Neuronal stem cell (in vitro differentiated cells): ENCODE data around the gene ACTRT2.

ENCODE experiments used
- DNase-seq: peaks from one replicate; pipeline ENCODE4 v3.0.0-alpha.2; 2013; ENCODE audit warnings: low spot score
- H2AFZ ChIP-seq: one replicate; pipeline ENCODE4 v1.6.1; 2013; ENCODE audit warnings: mild to moderate bottlenecking, low read length, inconsistent platforms
- H2AK5ac ChIP-seq: 2 replicates; pipeline ENCODE4 v1.6.1; 2013; ENCODE audit warnings: low read depth, mild to moderate bottlenecking, inconsistent platforms, low read length, moderate library complexity, mixed read lengths
- H2BK120ac ChIP-seq: 2 replicates; pipeline ENCODE4 v1.6.1; 2013; ENCODE audit warnings: low read depth, mild to moderate bottlenecking, inconsistent platforms, low read length, moderate library complexity, mixed read lengths
- H2BK12ac ChIP-seq: one replicate; pipeline ENCODE4 v1.6.1; 2013; ENCODE audit warnings: low read length, inconsistent platforms
- H2BK15ac ChIP-seq: 2 replicates; pipeline ENCODE4 v1.6.1; 2013; ENCODE audit warnings: mild to moderate bottlenecking, low read length, inconsistent platforms, mixed read lengths
- H2BK5ac ChIP-seq: one replicate; pipeline ENCODE4 v1.6.1; 2013; ENCODE audit warnings: inconsistent platforms, mild to moderate bottlenecking, low read length, moderate library complexity
- H3K14ac ChIP-seq: one replicate; pipeline ENCODE4 v1.6.1; 2013; ENCODE audit warnings: low read length, inconsistent platforms
- H3K18ac ChIP-seq: 2 replicates; pipeline ENCODE4 v1.6.1; 2013; ENCODE audit warnings: low read length, inconsistent platforms
- H3K23ac ChIP-seq: 2 replicates; pipeline ENCODE4 v1.6.1; 2013; ENCODE audit warnings: low read depth, mild to moderate bottlenecking, mixed read lengths, low read length, inconsistent platforms; ENCODE audit not compliant: poor library complexity
- H3K27ac ChIP-seq: replicated peaks from 3 replicates; pipeline ENCODE4 v1.5.1; 2013; ENCODE audit warnings: low read length, inconsistent platforms
- H3K27me3 ChIP-seq, 3 experiments: 2 replicates each; pipeline ENCODE4 v1.6.1; 2013; ENCODE audit warnings: low read length in 3 of 3, mild to moderate bottlenecking in 2 of 3, inconsistent platforms in 1 of 3, low read depth in 1 of 3, mixed read lengths in 1 of 3, moderate library complexity in 1 of 3; ENCODE audit not compliant: control insufficient read depth in 3 of 3, insufficient read depth in 3 of 3
- H3K36me3 ChIP-seq, 2 donors: replicated peaks in 1 of 2; 2 replicates each; pipeline ENCODE4 v1.6.1; 2013; ENCODE audit warnings: low read length in 2 of 2; ENCODE audit not compliant: control insufficient read depth in 2 of 2, insufficient read depth in 2 of 2
- H3K4ac ChIP-seq: 2 replicates; pipeline ENCODE4 v1.6.1; 2013; ENCODE audit warnings: inconsistent platforms, mild to moderate bottlenecking, low read length, moderate library complexity
- H3K4me1 ChIP-seq, 2 donors: 1 replicate in 1 of 2; 2 replicates in 1 of 2; pipeline ENCODE4 v1.6.1; 2013; ENCODE audit warnings: low read length in 2 of 2, low read depth in 1 of 2; ENCODE audit not compliant: control insufficient read depth in 2 of 2, insufficient read depth in 1 of 2
- H3K4me2 ChIP-seq: one replicate; pipeline ENCODE4 v1.6.1; 2013; ENCODE audit warnings: mild to moderate bottlenecking, low read length, inconsistent platforms; ENCODE audit not compliant: insufficient read depth, poor library complexity, severe bottlenecking
- H3K4me3 ChIP-seq, 2 donors: 2 replicates each; pipeline ENCODE4 v1.5.1; 2013; ENCODE audit warnings: low read length in 2 of 2, mild to moderate bottlenecking in 2 of 2, inconsistent platforms in 1 of 2, moderate library complexity in 1 of 2
- H3K79me1 ChIP-seq: one replicate; pipeline ENCODE4 v1.6.1; 2013; ENCODE audit warnings: low read depth, mild to moderate bottlenecking, inconsistent platforms, low read length, moderate library complexity
- H3K9ac ChIP-seq: one replicate; pipeline ENCODE4 v1.6.1; 2013; ENCODE audit warnings: mild to moderate bottlenecking, low read depth, low read length, inconsistent platforms; ENCODE audit not compliant: poor library complexity
- H3K9me3 ChIP-seq, 2 donors: replicated peaks in 1 of 2; 2 replicates each; pipeline versions ENCODE3 to v1.6.1; 2013; ENCODE audit warnings: low read length in 2 of 2, mild to moderate bottlenecking in 2 of 2, inconsistent platforms in 1 of 2, low read depth in 1 of 2, mixed read lengths in 1 of 2, moderate library complexity in 1 of 2; ENCODE audit not compliant: control insufficient read depth in 2 of 2, insufficient read depth in 1 of 2
- H4K8ac ChIP-seq: one replicate; pipeline ENCODE4 v1.6.1; 2013; ENCODE audit warnings: low read depth, mild to moderate bottlenecking, inconsistent platforms, low read length, moderate library complexity
- H4K91ac ChIP-seq: one replicate; pipeline ENCODE4 v1.6.1; 2013; ENCODE audit warnings: low read length, low read depth, mild to moderate bottlenecking, inconsistent platforms; ENCODE audit not compliant: poor library complexity
- WGBS, 2 donors: extraction: QIAGEN DNeasy Blood & Tissue Kit; methylation state at CpG; one replicate each; pipeline ENCODE4 v1.1.7; 2013; ENCODE audit warnings: missing lambda C conversion rate in 2 of 2, mixed read lengths in 1 of 2; ENCODE audit not compliant: insufficient read length in 2 of 2, insufficient replicate concordance in 1 of 2; ENCODE audit errors: extremely low coverage in 2 of 2; 5-methylcytosine and 5-hydroxymethylcytosine counted together

Gene ACTRT2

GRCh38 chr1:2984399-2985061, 36.7 kb upstream of the ACTRT2 start:
- no peak overlapping the region for H3K4me2 ChIP-seq
- no peak for DNase-seq
- H4K8ac ChIP-seq, result peak overlapping the region; percentile 0
- H3K27me3 ChIP-seq, result peaks cover 0 to 43% (median 0%) of the 10 kb centered on the region in 3 experiments
- H2AK5ac ChIP-seq, result peak overlapping the region; percentile 85
- no peak overlapping the region for H3K23ac ChIP-seq
- H3K36me3 ChIP-seq, result no peaks in the 10 kb centered on the region
- no peak overlapping the region for H2BK120ac ChIP-seq
- peaks cover 0 to 2% of the 10 kb centered on the region in 2 donors for H3K9me3 ChIP-seq
- no CpG with 5 or more reads among the region's 12 CpGs for WGBS, 2 donors
- H3K27ac ChIP-seq, result no peak overlapping the region
- H2AFZ ChIP-seq, result no peak overlapping the region
- H2BK15ac ChIP-seq, result peak overlapping the region; percentile 60
- peaks cover 0 to 4% of the 10 kb centered on the region in 2 donors for H3K4me1 ChIP-seq
- no peak overlapping the region for H3K4ac ChIP-seq
- no peaks in the 10 kb centered on the region for H3K79me1 ChIP-seq
- peak overlapping the region; percentile 87 for H2BK12ac ChIP-seq
- H2BK5ac ChIP-seq, result peak overlapping the region; percentile 10
- no peak overlapping the region for H4K91ac ChIP-seq
- peak overlapping the region; percentile 82 for H3K18ac ChIP-seq
- H3K14ac ChIP-seq, result peak overlapping the region; percentile 5
- H3K9ac ChIP-seq, result no peak overlapping the region
- H3K4me3 ChIP-seq, result no peak overlapping the region

GRCh38 chr1:2985067-2985561, 36.2 kb upstream of the ACTRT2 start:
- no CpG with 5 or more reads among the region's 17 CpGs for whole genome bisulfite sequencing, 2 donors
- peak overlapping the region; percentile 0 for H4K8ac ChIP-seq
- H2BK12ac ChIP-seq, result peak overlapping the region; percentile 87
- H3K79me1 ChIP-seq, result no peaks in the 10 kb centered on the region
- H2BK5ac ChIP-seq, result peak overlapping the region; percentile 10
- peak overlapping the region; percentile 82 for H3K18ac ChIP-seq
- H3K4ac ChIP-seq, result no peak overlapping the region
- peaks cover 0 to 38% (median 0%) of the 10 kb centered on the region in 3 experiments for H3K27me3 ChIP-seq
- H4K91ac ChIP-seq, result no peak overlapping the region
- H3K14ac ChIP-seq, result peak overlapping the region; percentile 72
- H2BK120ac ChIP-seq, result no peak overlapping the region
- H3K9me3 ChIP-seq, result peaks cover 0 to 2% of the 10 kb centered on the region in 2 donors
- peaks cover 0 to 4% of the 10 kb centered on the region in 2 donors for H3K4me1 ChIP-seq
- no peak overlapping the region for H3K4me2 ChIP-seq
- H3K4me3 ChIP-seq, result no peak overlapping the region
- peak; percentile 15 for DNase-seq
- no peak overlapping the region for H2AFZ ChIP-seq
- H3K9ac ChIP-seq, result no peak overlapping the region
- no peak overlapping the region for H3K27ac ChIP-seq
- peak overlapping the region; percentile 85 for H2AK5ac ChIP-seq
- H3K23ac ChIP-seq, result no peak overlapping the region
- no peaks in the 10 kb centered on the region for H3K36me3 ChIP-seq
- H2BK15ac ChIP-seq, result peak overlapping the region; percentile 60

GRCh38 chr1:2985694-2986548, 35.3 kb upstream of the ACTRT2 start:
- H3K4ac ChIP-seq, result no peak overlapping the region
- WGBS, 2 donors, result 100% methylated on average over 3 to 4 of the region's 5 CpGs
- peaks cover 0 to 4% of the 10 kb centered on the region in 2 donors for H3K4me1 ChIP-seq
- no peaks in the 10 kb centered on the region for H3K36me3 ChIP-seq
- H3K4me3 ChIP-seq, result no peak overlapping the region
- H4K8ac ChIP-seq, result no peak overlapping the region
- no peak overlapping the region for H2BK15ac ChIP-seq
- H2BK12ac ChIP-seq, result no peak overlapping the region
- H2AFZ ChIP-seq, result no peak overlapping the region
- DNase-seq, result no peak
- no peak overlapping the region for H2BK5ac ChIP-seq
- no peak overlapping the region for H3K27ac ChIP-seq
- H3K79me1 ChIP-seq, result no peaks in the 10 kb centered on the region
- no peak overlapping the region for H3K23ac ChIP-seq
- H3K18ac ChIP-seq, result no peak overlapping the region
- H4K91ac ChIP-seq, result no peak overlapping the region
- peaks cover 0 to 40% (median 0%) of the 10 kb centered on the region in 3 experiments for H3K27me3 ChIP-seq
- H2AK5ac ChIP-seq, result no peak overlapping the region
- H2BK120ac ChIP-seq, result no peak overlapping the region
- no peak overlapping the region for H3K14ac ChIP-seq
- H3K4me2 ChIP-seq, result no peak overlapping the region
- H3K9me3 ChIP-seq, result peaks cover 0 to 2% of the 10 kb centered on the region in 2 donors
- H3K9ac ChIP-seq, result no peak overlapping the region
